ENCODE data around the gene DEAF1.

The DEAF1 gene

DNA sequence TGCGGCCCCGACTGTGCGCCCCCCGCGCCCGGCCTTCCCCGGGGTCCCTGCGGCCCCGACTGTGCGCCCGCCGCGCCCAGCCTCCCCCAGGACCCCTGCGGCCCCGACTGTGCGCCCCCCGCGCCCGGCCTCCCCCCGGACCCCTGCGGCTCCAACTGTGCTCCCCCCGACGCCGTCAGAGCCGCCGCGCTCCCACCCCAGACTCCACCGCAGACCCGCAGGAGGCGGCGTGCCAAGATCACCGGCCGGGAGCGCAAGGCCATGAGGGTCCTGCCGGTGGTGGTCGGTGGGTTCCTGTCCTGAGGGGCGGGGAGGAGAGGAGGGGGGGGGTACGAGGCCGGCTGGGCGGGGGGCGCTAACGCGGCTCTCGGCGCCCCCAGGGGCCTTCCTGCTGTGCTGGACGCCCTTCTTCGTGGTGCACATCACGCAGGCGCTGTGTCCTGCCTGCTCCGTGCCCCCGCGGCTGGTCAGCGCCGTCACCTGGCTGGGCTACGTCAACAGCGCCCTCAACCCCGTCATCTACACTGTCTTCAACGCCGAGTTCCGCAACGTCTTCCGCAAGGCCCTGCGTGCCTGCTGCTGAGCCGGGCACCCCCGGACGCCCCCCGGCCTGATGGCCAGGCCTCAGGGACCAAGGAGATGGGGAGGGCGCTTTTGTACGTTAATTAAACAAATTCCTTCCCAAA lies 54.9 kb downstream of the DEAF1 start:
- no peak for DNase-seq

GRCh38 chr11:639332-639955 lies 55.6 kb downstream of the DEAF1 start:
- DNase-seq, result no peak

GRCh38 chr11:638631-639331 lies 56.2 kb downstream of the DEAF1 start:
- no peak for DNase-seq

GRCh38 chr11:637593-638521 lies 57.2 kb downstream of the DEAF1 start:
- DNase-seq, result no peak

DNA sequence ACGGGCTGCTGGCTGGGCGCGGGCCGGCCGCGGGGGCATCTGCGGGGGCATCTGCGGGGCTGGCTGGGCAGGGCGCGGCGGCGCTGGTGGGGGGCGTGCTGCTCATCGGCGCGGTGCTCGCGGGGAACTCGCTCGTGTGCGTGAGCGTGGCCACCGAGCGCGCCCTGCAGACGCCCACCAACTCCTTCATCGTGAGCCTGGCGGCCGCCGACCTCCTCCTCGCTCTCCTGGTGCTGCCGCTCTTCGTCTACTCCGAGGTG lies 57.8 kb downstream of the DEAF1 start:
- DNase-seq, result no peak

- no peak for DNase-seq
These were observed 58.3 kb downstream of the DEAF1 start, which contains the start of gene DRD4 for GRCh38 chr11:636511-637332. Gene DRD4, plus strand, starts transcription at chr11:637269. Its CDS starts 36 bp downstream, at chr11:637305.

DNA sequence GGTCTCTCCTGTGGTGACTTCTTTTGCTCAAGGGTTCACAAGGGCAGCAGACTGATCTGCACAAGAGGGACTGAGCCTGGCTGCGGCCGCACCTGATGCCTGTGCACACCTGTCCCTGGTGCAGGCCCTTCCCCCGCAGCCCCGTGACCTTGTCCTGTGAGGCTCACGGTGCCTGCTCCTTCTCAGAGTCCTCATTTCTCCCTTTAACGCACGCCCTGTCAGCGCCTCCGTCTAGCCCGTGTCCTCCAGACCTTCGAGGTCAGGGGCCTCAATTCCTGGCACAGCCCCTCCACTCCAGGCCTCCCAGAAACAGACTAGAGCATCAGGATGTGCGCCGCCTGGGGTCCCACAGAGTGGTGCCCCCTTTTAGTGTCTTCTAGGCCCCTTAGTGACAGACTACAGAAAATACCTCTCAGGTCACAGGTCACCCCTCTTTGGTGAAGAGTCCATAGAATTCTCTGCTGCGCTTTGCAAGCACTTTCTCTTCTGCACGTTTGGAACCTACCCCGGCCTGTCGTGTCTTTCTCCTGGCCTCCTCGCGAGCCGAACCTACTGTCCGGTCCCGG lies 59.0 kb downstream of the DEAF1 start:
- no peak for DNase-seq

GRCh38 chr11:630871-631270 lies 64.2 kb downstream of the DEAF1 start:
- no peak for DNase-seq

DNA sequence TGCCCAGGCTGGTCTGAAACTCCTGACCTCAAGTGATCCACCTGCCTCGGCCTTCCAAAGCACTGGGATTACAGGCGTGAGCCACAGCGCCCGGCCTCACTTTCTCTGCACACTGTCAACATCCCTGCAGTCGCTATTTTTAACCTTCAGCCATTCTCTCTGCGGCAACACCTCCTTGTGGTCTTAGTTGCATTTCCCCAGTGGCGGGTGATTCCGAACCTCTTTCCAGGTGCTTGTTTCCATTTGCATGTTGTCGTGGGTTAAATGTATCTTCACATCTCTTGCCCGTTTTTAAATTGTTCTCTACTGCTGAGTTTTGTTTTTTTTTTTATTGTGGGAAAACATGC lies 65.8 kb downstream of the DEAF1 start:
- DNase-seq, result peak; percentile 38

DNA sequence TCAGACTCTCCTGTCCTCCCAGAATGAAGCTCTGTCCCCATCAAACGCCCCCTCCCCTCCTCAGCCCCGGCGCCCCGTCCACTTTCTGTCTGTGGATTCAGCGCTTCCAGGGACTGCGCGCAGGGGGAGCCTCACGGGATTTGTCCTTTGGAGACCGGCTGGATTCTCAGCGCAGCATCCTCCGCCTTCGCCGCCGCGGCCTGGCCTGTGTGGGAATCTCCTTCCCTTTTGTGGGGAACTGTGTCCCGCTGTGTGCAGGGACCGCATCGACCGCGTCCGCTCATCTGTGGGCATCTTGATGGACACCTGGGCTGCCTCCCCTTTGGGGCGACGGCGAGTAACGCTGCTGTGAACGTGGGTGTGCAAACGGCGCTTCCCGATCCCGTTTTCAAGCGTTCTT lies 67.0 kb downstream of the DEAF1 start:
- DNase-seq, result no peak

DNA sequence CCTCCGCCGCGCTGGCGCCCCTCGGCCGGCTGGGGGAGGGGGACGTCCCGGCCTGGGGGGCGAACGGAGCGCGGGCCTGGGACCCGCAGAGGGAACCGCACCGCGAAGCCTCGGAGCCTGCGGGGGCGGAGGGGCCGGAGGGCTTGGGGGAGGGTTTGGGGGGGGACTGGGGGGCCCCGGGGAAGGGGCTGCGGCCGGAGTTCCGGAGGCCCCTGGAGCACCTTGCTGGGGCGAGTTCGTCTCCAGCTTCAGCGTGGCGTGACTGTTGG lies 67.8 kb downstream of the DEAF1 start:
- DNase-seq, result no peak

DNA sequence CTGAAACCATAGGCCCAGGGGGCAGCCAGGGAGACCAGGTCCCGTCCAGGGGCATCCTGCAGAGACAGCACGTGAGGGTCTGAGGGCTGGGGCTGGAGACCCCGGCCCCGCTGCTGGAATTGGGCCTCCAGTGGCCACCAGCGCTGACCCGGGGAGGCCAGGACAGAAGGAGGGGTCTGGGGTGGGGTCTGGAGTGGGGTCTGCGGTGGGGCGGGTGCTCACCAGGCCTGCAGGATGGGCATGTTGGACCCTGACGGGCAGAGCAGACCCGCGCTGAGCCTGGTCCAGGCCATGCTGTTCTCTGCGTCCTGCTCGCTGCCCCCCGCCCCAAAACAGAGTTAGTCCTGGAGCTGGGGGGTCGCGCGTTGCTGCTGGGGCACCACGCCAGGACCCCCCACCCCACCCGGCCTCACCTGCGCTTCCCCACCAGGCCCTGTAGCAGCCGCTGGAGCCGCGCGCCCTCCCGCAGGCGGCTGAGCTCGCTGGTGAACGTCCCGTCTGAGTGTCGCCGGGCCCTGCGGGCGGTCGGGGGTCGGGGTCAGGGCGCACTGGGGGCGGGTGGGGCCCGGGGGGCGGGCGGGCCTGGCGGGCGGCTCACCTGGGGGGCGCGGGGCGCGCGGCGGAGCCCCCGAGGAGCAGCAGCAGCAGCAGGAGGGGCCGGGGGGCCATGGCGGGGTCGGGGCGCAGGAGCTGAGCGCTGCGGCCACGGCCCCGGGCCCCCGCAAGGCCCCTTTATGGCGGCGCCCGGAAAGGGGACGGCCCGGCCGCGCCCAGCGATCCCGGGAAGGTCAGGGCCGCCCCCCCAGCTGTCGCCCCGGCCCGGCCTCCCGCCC lies 68.3 kb downstream of the DEAF1 start, which contains the start of gene SCT:
Gene SCT, minus strand, starts transcription at position 707 of the 833 bp plus-strand sequence. Its CDS starts 38 bp downstream, at position 669.
- DNase-seq, result no peak

DNA sequence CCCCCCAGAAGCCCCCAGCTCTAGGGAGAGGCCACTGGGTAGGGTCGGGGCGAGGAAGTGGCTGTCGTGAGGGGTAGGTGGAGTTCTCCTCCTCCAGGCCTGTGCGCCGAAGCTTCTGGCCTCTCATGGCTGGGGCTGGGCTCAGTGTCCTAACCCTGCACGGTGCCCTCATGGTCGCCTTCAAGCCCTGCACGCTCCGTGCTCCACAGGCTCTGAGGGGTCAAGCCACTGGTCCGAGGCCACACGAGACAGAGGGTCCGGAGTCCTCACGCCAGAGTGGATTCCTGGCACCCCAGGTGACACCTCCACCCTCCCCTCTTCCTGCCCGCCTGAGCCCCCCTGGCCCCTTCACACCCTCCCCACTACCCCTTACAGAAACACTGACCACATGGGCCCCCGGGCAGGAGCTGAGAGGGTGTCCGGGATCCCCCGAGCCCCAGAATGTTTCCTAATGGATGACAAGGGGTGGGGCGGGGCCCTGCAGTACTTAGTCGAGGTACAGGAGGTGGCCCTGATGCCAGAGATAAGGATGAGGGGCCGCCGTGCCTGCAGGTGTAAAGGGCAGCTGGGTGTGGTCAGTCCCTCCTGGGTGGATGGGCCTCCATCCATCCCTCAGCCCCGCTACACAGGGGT lies 69.3 kb downstream of the DEAF1 start:
- DNase-seq, result no peak

DNA sequence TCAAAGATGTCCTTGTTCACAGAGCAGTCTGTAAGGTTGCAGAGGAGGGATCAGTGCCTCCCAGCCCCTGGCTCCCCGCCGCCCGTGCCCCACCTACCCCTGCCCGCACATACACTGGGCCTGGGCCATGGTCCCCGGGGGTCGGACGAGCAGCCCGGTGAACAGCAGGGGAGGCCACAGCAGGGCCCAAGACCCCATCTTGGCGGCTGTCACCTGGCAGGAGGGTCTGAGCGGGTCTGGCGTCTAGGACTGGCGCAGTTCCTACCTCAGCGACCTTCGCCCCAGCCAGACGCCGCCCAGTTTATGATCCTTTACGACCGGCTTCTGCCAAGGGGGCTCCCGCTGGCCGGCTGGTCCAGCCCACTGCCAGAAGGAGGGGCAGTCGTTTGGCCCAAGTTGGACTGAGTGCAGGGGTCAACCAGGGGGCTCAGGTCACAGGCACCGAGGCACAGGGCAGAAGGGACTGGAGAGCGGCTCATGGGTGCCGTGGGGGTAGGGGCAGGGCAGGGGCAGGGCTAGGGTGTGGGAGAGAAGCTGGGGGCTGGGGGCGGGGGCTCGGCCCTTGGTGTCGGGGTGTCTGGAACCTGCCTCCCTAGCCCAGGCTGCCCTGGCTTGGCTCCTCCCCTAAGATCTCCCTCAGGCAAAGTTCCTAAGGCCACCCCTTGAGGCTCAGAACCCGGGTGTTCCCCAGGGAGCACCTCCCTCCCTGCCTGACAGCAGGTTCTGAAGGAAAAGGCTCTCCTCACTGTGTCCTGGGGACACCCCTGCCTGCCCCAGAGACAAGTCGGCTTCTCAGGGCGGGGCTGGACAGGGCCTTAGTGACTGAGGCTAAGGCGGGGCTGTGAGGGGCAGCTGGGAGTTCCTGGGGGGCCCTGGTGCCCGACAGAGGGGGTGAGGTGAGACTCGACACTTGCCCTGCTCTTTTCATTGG lies 70.1 kb downstream of the DEAF1 start, which contains the start of gene CDHR5:
Gene CDHR5, minus strand, starts transcription at position 251 of the 931 bp plus-strand sequence. Its CDS starts 53 bp downstream, at position 198.
- DNase-seq, result no peak

DNA sequence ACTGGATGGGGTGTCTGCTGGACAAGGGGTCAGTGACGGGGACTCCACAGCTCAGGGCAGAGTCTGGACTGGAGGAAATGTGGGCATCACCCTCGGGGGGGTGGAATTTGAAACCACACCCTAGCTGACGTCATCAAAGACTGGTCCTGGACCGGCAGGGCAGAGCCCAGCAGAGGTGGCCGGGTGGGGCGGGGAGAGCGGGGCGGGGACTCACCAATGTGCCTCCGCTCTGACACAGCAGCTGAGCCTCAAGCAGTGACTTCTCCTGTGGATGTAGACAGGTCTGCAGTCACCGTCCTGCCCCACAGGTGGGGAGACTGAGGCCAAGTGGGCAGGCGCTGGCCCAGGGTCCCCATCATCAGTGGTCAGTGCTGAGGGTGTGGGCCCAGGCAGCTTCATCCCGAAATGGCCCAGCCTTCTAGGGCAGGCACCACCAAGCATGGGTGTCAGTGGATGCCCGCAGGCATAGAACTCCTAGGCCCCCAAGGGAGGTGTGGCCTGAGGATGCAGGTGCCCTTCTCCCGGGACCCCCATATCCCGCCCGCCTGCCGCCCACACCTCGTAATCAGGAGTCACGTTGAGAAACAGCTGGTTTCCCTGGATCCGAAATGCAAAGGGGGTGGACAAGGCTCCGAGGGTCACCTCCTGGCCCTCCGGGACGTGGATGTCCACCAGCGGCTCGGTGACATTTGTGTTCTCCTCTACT lies 70.9 kb downstream of the DEAF1 start:
- no peak for DNase-seq

- DNase-seq, result no peak
These were observed 71.6 kb downstream of the DEAF1 start for GRCh38 chr11:623349-623869.

- DNase-seq, result no peak
These were observed 73.2 kb downstream of the DEAF1 start for GRCh38 chr11:621838-622237.
